GM12878 (cell line): Measurements from ENCODE around the gene AKR1B1. TPM values are rescaled to one million over a fixed set of nuclear protein-coding genes. Genes with fewer than 3 reads are reported as not detected.
A peak's percentile ranks its signal among the peaks of the same experiment; 100 is the strongest.

ENCODE experiments used
- ATAC-seq: fragments of 200-7000 bp; cut with Tn5 transposase; 3 replicates; pipeline ENCODE4 v1.9.1; 2020; ENCODE audit warnings: mild to moderate bottlenecking, moderate library complexity
- BruUV-seq: library from RNA; stranded (reverse); fragments of 400-500 nt; replicated peaks from 2 replicates; lab custom pipeline; 2021; lab: Mats Ljungman, UMichigan
- CTCF ChIA-PET: fragments of 300-600 bp; sonication (Branson Sonifier 250); formaldehyde crosslinking; extraction: SDS; loops from one replicate; lab custom pipeline; 2021; ENCODE audit warnings: inconsistent platforms; lab: Yijun Ruan, JAX
- POLR2A ChIA-PET: fragments of 350-600 bp; formaldehyde crosslinking; extraction: SDS; loops from one replicate; lab custom pipeline; 2021; ENCODE audit warnings: inconsistent platforms; lab: Charles Lee
- RAD21 ChIA-PET: fragments of 300-600 bp; sonication (Branson Sonifier 250); formaldehyde crosslinking; loops from one replicate; lab custom pipeline; 2023; ENCODE audit warnings: antibody characterized with exemption; ENCODE audit not compliant: unreplicated experiment; lab: Charles Lee
- SMC1A ChIA-PET: fragments of 300-600 bp; sonication (Branson Sonifier 250); formaldehyde crosslinking; loops from one replicate; lab custom pipeline; 2023; ENCODE audit not compliant: unreplicated experiment, uncharacterized antibody; lab: Charles Lee
- DNase-seq: peaks from one replicate; pipeline ENCODE4 v3.0.0-alpha.2; 2011; ENCODE audit warnings: low read depth, low spot score
- FAIRE-seq: peaks from 3 replicates; lab custom pipeline; 2011; peaks lifted over from hg19 to GRCh38; lab: Jason Lieb, UNC
- H2AFZ ChIP-seq: 2 replicates; pipeline ENCODE4 v1.6.0; 2011; ENCODE audit warnings: low read depth, low read length, control low read depth; ENCODE audit not compliant: control insufficient read depth
- H3K27ac ChIP-seq: 2 replicates; pipeline ENCODE4 v1.5.1; 2011; ENCODE audit warnings: control low read depth; ENCODE audit not compliant: control insufficient read depth, insufficient read depth
- H3K27me3 ChIP-seq, 2 experiments: replicated peaks in 1 of 2; 2 replicates each; pipeline versions ENCODE4 v1.6.0 to v1.6.1; 2011; ENCODE audit warnings: low read length in 1 of 2; ENCODE audit not compliant: control insufficient read depth in 2 of 2, insufficient read depth in 2 of 2
- H3K36me3 ChIP-seq, 2 experiments: 2 replicates each; pipeline ENCODE4 v1.5.1; 2011; ENCODE audit warnings: low read length in 1 of 2; ENCODE audit not compliant: control insufficient read depth in 2 of 2, insufficient read depth in 2 of 2
- H3K4me1 ChIP-seq: 2 replicates; pipeline ENCODE4 v1.6.1; 2011; ENCODE audit warnings: mild to moderate bottlenecking, low read length, moderate library complexity, mixed read lengths; ENCODE audit not compliant: control insufficient read depth, insufficient read depth
- H3K4me2 ChIP-seq: 2 replicates; pipeline ENCODE4 v1.6.0; 2011; ENCODE audit warnings: control low read depth; ENCODE audit not compliant: control insufficient read depth, insufficient read depth
- H3K4me3 ChIP-seq: fragments of 200-600 bp; sonication (generic); 2 replicates; pipeline ENCODE4 v1.5.1; 2016
- H3K79me2 ChIP-seq: 2 replicates; pipeline ENCODE4 v1.6.0; 2011; ENCODE audit warnings: low read length; ENCODE audit not compliant: control insufficient read depth, insufficient read depth
- H3K9ac ChIP-seq: 2 replicates; pipeline ENCODE4 v1.8.0; 2011; ENCODE audit warnings: low read length, control low read depth, mixed read lengths; ENCODE audit not compliant: control insufficient read depth, insufficient read depth
- H3K9me3 ChIP-seq: replicated peaks from 3 replicates; pipeline ENCODE4 v1.5.1; 2011; ENCODE audit warnings: mild to moderate bottlenecking, low read length; ENCODE audit not compliant: control insufficient read depth, insufficient read depth
- H4K20me1 ChIP-seq: 2 replicates; pipeline ENCODE4 v1.6.0; 2011; ENCODE audit not compliant: control insufficient read depth, insufficient read depth
- ATF7 ChIP-seq: fragments of 450-650 bp; IDR thresholded peaks from 2 replicates; pipeline ENCODE4 v1.6.1; 2016; ENCODE audit warnings: low read depth, mild to moderate bottlenecking
- BCL11A ChIP-seq: IDR thresholded peaks from 2 replicates; pipeline ENCODE4 v1.6.1; 2011; ENCODE audit warnings: low read depth, low read length
- CBX3 ChIP-seq: fragments of 200-600 bp; sonication (generic); IDR thresholded peaks from 2 replicates; pipeline ENCODE4 v1.6.1; 2016; ENCODE audit warnings: low read depth, borderline replicate concordance
- CHD2 ChIP-seq: IDR thresholded peaks from 2 replicates; pipeline ENCODE4 v1.6.1; 2011; ENCODE audit warnings: low read depth, low read length, improper control_type of control experiment, borderline replicate concordance
- GATAD2B ChIP-seq: fragments of 450-650 bp; conservative IDR thresholded peaks from 2 replicates; pipeline ENCODE4 v1.6.1; 2017; ENCODE audit warnings: low read depth, mild to moderate bottlenecking, moderate library complexity
- MTA2 ChIP-seq: fragments of 450-650 bp; IDR thresholded peaks from 2 replicates; pipeline ENCODE4 v1.6.1; 2016; ENCODE audit warnings: low read depth, mild to moderate bottlenecking, moderate library complexity
- MTA3 ChIP-seq: IDR thresholded peaks from 2 replicates; pipeline ENCODE4 v1.6.1; 2012; ENCODE audit warnings: low read length, inconsistent platforms, borderline replicate concordance
- NFXL1 ChIP-seq: fragments of 450-650 bp; IDR thresholded peaks from 2 replicates; pipeline ENCODE4 v1.6.1; 2017; ENCODE audit warnings: antibody characterized with exemption, mild to moderate bottlenecking, borderline replicate concordance
- PAX5 ChIP-seq: IDR thresholded peaks from 2 replicates; pipeline ENCODE4 v1.6.1; 2011; ENCODE audit warnings: low read depth, low read length, borderline replicate concordance
- PAX8 ChIP-seq: fragments of 450-650 bp; IDR thresholded peaks from 2 replicates; pipeline ENCODE4 v1.6.1; 2017; ENCODE audit warnings: mild to moderate bottlenecking, moderate library complexity
- RELA ChIP-seq: fragments of 450-650 bp; IDR thresholded peaks from 2 replicates; pipeline ENCODE4 v1.8.0; 2014; ENCODE audit warnings: borderline replicate concordance; ENCODE audit not compliant: partially characterized antibody
- SRF ChIP-seq, 2 experiments: IDR thresholded peaks; 2 replicates each; pipeline ENCODE4 v1.6.1; 2011; ENCODE audit warnings: low read depth in 2 of 2, low read length in 2 of 2, mild to moderate bottlenecking in 1 of 2, moderate library complexity in 1 of 2
- STAT3 ChIP-seq: IDR thresholded peaks from 2 replicates; pipeline ENCODE4 v1.6.1; 2011; ENCODE audit warnings: low read depth, low read length, improper control_type of control experiment
- TAF1 ChIP-seq: IDR thresholded peaks from 2 replicates; pipeline ENCODE4 v1.6.1; 2011; ENCODE audit warnings: mild to moderate bottlenecking, low read depth, low read length, borderline replicate concordance
- TCF3 ChIP-seq: IDR thresholded peaks from 2 replicates; pipeline ENCODE4 v1.6.1; 2012; ENCODE audit warnings: low read depth, mild to moderate bottlenecking, low read length, borderline replicate concordance; ENCODE audit not compliant: insufficient read depth
- ZNF274 ChIP-seq: IDR thresholded peaks from one replicate; pipeline ENCODE4 v1.8.0; 2011; ENCODE audit not compliant: insufficient read length, insufficient read depth
- ZNF622 ChIP-seq: fragments of 450-650 bp; IDR thresholded peaks from 2 replicates; pipeline ENCODE4 v1.6.1; 2017; ENCODE audit warnings: mild to moderate bottlenecking, inconsistent platforms
- WGBS: methylation state at CpG from one replicate; pipeline ENCODE4 v1.1.6; 2016; ENCODE audit warnings: low lambda C conversion rate; ENCODE audit not compliant: insufficient replicate concordance, insufficient coverage; ENCODE audit errors: missing lambda C conversion rate; 5-methylcytosine and 5-hydroxymethylcytosine counted together
- in situ Hi-C: fragments of 300-500 bp; cut with MboI; formaldehyde crosslinking; loops from 9 replicates; pipeline ENCODE4 v1.14.3; 2018; ENCODE audit warnings: mixed read lengths
- intact Hi-C: fragments of 100-400 bp; cut with micrococcal nuclease; formaldehyde crosslinking; loops from one replicate; pipeline ENCODE4 v1.14.2; 2022; ENCODE audit not compliant: unreplicated experiment
- polyA plus RNA-seq, 11 experiments: library from polyadenylated mRNA; depleted of rRNA in 4 of 11; unstranded in 6 of 11; stranded (reverse) in 5 of 11; fragments of >200 nt; fragmentation: Nextera tagmentation in 4 of 11; fragmentation: Illumina TruSeq in 1 of 11; extraction: Ambion mirVana in 4 of 11; extraction: Trizol in 1 of 11; gene quantifications; 1 replicate in 1 of 11; 2 replicates in 10 of 11; pipeline versions ENCODE4 v1.2.1 to v1.2.3, GENCODE V29; 2011 to 2016; ENCODE audit warnings: inconsistent platforms in 2 of 11, missing spikeins in 2 of 11, low read depth in 1 of 11
- total RNA-seq, 4 experiments: library from RNA; depleted of rRNA in 3 of 4; stranded (reverse); fragments of >200 nt in 3 of 4; fragmentation: Illumina TruSeq in 1 of 4; extraction: Trizol in 1 of 4; gene quantifications; 2 replicates each; pipeline versions ENCODE4 v1.2.1 to v1.2.3, GENCODE V29; 2013 to 2021

Gene AKR1B1
- total and polyA plus RNA-seq, 10 of the 15 experiments (the other 5 are each of a cell fraction or from before 2014, with no cell fraction given): 40.4 to 252 (median 156) TPM

DNA sequence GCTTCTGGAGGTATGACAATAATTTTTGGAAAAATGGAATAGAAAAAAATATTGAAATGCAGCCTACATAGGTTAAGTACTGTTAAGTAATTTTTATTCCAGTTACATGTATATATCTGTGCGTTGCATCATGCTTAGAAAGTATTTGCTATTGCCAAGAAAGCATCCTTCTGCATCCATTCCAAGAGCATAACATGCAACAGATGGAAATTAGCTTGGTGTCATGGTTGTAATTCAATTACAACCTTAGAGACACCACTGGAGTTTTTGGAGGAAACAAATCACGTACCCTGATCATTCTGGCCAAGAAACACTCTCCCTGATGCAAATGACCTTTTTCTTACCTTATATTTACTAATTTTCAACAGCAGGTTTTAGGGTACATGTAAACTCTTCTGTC lies 1.7 kb downstream of the AKR1B1 start:
- intact Hi-C loops: no loop called here
- H3K4me3 ChIP-seq: no peak overlapping the region
- POLR2A ChIA-PET: no interaction called here

DNA sequence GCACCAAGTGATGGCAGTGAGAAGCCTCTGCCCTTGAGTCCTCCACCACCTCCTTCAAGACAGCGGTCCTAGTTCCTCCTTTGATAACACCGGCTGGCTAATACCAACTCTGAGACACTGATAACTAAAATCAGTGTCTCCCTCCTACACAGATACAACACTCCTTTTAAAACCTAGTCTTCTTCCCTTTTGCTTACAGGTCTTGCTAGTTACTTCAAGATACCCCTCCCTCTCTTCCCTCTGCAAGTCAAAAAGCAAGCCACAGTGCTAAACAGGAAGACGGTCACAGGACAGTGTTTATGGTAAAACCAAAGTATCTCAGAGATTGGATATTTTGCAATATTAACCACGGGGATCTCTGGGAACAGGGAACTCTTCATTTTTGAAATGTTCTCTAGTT lies 4.6 kb downstream of the AKR1B1 start:
- WGBS: 75% methylated on average over 4 of the region's 4 CpGs
- ATAC-seq (no peak), DNase-seq (no peak), FAIRE-seq (peak; percentile 47)
- ChIA-PET CTCF (interaction anchor here (0.7 to 2.3 kb wide), 2 partner anchors 21 to 94 kb away, joined by 4 to 11 read pairs; no protein-coding TSS in a partner anchor), SMC1A (interaction anchor here (1.2 to 2.0 kb wide), 3 partner anchors 21 to 94 kb away, joined by 3 to 7 read pairs (median 5); no protein-coding TSS in a partner anchor), RAD21 (no interaction called here), POLR2A (no interaction called here)
- in situ Hi-C loops: no loop called here
- Histone ChIP-seq H3K79me2 (peaks cover 12% of the 10 kb centered on the region), H3K4me1 (peaks cover 12% of the 10 kb centered on the region; the same call in 1 of the 2 replicates), H4K20me1 (no peaks in the 10 kb centered on the region), H3K4me2 (peak overlapping the region; percentile 41; the same call in 1 of the 2 replicates), H3K27ac (no peak overlapping the region; the same call in 1 of the 2 replicates), H3K9ac (no peak overlapping the region), H3K36me3 (peaks cover 0 to 3% of the 10 kb centered on the region in 2 experiments; a peak in 3 of 4 replicates), H3K4me3 (0 out of 2 replicates have a peak overlapping the region, but pooled peaks have one; percentile 4), H3K27me3 (no peaks in the 10 kb centered on the region), H3K9me3 (no peaks in the 10 kb centered on the region), H2AFZ (peak overlapping the region; percentile 57)
- intact Hi-C loops: no loop called here
- BruUV-seq: no TSS peak
- TF ChIP-seq NFXL1 (no peak), PAX8 (no peak), TCF3 (no peak), ZNF622 (no peak), RELA (no peak), STAT3 (no peak), TAF1 (no peak), MTA3 (no peak), PAX5 (no peak), CHD2 (no peak), GATAD2B (no peak)

More for the DNA sequence above, 1.7 kb downstream of the AKR1B1 start:
- BruUV-seq: TSS peak; percentile 61
- 97% methylated on average over 2 of the region's 2 CpGs for WGBS
- no peaks in the 10 kb centered on the region for H3K27me3 ChIP-seq
- TF ChIP-seq CBX3 (no peak), ATF7 (no peak), MTA2 (no peak), SRF (IDR thresholded peaks at IDR 0.05; ENCODE audit: low read depth in 2 of 2, low read length in 2 of 2) (no peak), BCL11A (no peak), ZNF274 (no peak)
- H3K36me3 ChIP-seq: no peaks in the 10 kb centered on the region
- RAD21 ChIA-PET: interaction anchor here (2.1 kb wide), 1 partner anchor 24 kb away, joined by 20 read pairs; no protein-coding TSS in a partner anchor
- ATAC-seq: no peak
- DNase-seq: no peak
- no peak overlapping the region for H2AFZ ChIP-seq
- H3K79me2 ChIP-seq: peaks cover 12% of the 10 kb centered on the region
- no peak overlapping the region for H3K9ac ChIP-seq
- no peaks in the 10 kb centered on the region for H4K20me1 ChIP-seq
- no peaks in the 10 kb centered on the region for H3K9me3 ChIP-seq
- H3K4me1 ChIP-seq: peaks cover 15% of the 10 kb centered on the region; the same call in 1 of the 2 replicates
- FAIRE-seq: no peak
- H3K4me2 ChIP-seq: peak overlapping the region; percentile 75; the same call in 1 of the 2 replicates
- CTCF ChIA-PET: interaction anchor here (1.2 to 5.7 kb wide), 6 partner anchors 24 to 149 kb away, joined by 3 to 35 read pairs (median 8); partner anchors contain the start of gene AKR1B15
- in situ Hi-C loops: no loop called here
- SMC1A ChIA-PET: interaction anchor here (0.6 to 4.0 kb wide), 2 partner anchors 24 to 159 kb away, joined by 3 to 19 read pairs; no protein-coding TSS in a partner anchor
- no peak overlapping the region for H3K27ac ChIP-seq
